GM23338 (cell line): ENCODE data around the gene SMOC2. TPM values are rescaled to one million over a fixed set of nuclear protein-coding genes. Genes with fewer than 3 reads are reported as not detected.

Experiments used
- ATAC-seq: fragments of 200-7000 bp; cut with Tn5 transposase; 3 replicates; pipeline ENCODE4 v1.9.1; 2020
- DNase-seq: peaks from one replicate; pipeline ENCODE4 v3.0.0-alpha.2; 2015; ENCODE audit warnings: low spot score
- H2AFZ ChIP-seq: fragments of 200-600 bp; sonication (generic); 2 replicates; pipeline ENCODE4 v1.8.0; 2016; ENCODE audit warnings: antibody characterized with exemption, mild to moderate bottlenecking, moderate library complexity
- H3F3A ChIP-seq: fragments of 200-600 bp; sonication (generic); replicated peaks from 2 replicates; pipeline ENCODE4 v1.8.0; 2017; ENCODE audit warnings: antibody characterized with exemption, mixed run types, low read depth
- H3K27ac ChIP-seq: fragments of 200-600 bp; sonication (generic); 2 replicates; pipeline ENCODE4 v1.6.1; 2016; ENCODE audit warnings: low read depth
- H3K27me3 ChIP-seq: fragments of 200-600 bp; sonication (generic); 2 replicates; pipeline ENCODE4 v1.8.0; 2016; ENCODE audit warnings: mild to moderate bottlenecking, mixed run types, moderate library complexity; ENCODE audit not compliant: insufficient read depth
- H3K36me3 ChIP-seq: fragments of 200-600 bp; sonication (generic); 2 replicates; pipeline ENCODE4 v1.8.0; 2016; ENCODE audit warnings: mild to moderate bottlenecking; ENCODE audit not compliant: insufficient read depth
- H3K4me1 ChIP-seq: fragments of 200-600 bp; sonication (generic); 2 replicates; pipeline ENCODE4 v1.8.0; 2016; ENCODE audit warnings: mild to moderate bottlenecking, moderate library complexity; ENCODE audit not compliant: insufficient read depth
- H3K4me2 ChIP-seq: fragments of 200-600 bp; sonication (generic); 2 replicates; pipeline ENCODE4 v1.7.1; 2017; ENCODE audit warnings: mixed run types
- H3K4me3 ChIP-seq: fragments of 200-600 bp; sonication (generic); 2 replicates; pipeline ENCODE4 v1.6.1; 2016; ENCODE audit warnings: mixed run types
- H3K79me2 ChIP-seq: fragments of 200-600 bp; sonication (generic); replicated peaks from 2 replicates; pipeline ENCODE4 v1.8.0; 2017; ENCODE audit warnings: mild to moderate bottlenecking; ENCODE audit not compliant: insufficient read depth
- H3K9me2 ChIP-seq: fragments of 200-600 bp; sonication (generic); 2 replicates; pipeline ENCODE4 v1.8.0; 2017; ENCODE audit not compliant: insufficient read depth
- H4K20me1 ChIP-seq: fragments of 200-600 bp; sonication (generic); replicated peaks from 2 replicates; pipeline ENCODE4 v1.8.0; 2017; ENCODE audit warnings: mild to moderate bottlenecking; ENCODE audit not compliant: insufficient read depth
- H3K27ac Mint-ChIP-seq: 2 replicates; pipeline ENCODE4 v1.8.0; 2020; ENCODE audit warnings: inconsistent platforms, mild to moderate bottlenecking, moderate library complexity, mixed read lengths
- H3K27me3 Mint-ChIP-seq: 3 replicates; pipeline ENCODE4 v1.8.0; 2022; ENCODE audit warnings: low read depth, mild to moderate bottlenecking, moderate library complexity, mixed read lengths, inconsistent platforms; ENCODE audit not compliant: insufficient read depth, poor library complexity
- H3K36me3 Mint-ChIP-seq: 3 replicates; pipeline ENCODE4 v1.8.0; 2021; ENCODE audit warnings: low read depth, mild to moderate bottlenecking, inconsistent platforms, moderate library complexity, mixed read lengths
- H3K4me1 Mint-ChIP-seq: 3 replicates; pipeline ENCODE4 v1.8.0; 2020; ENCODE audit warnings: mild to moderate bottlenecking, inconsistent platforms, mixed read lengths
- H3K4me3 Mint-ChIP-seq: 3 replicates; pipeline ENCODE4 v1.8.0; 2021; ENCODE audit warnings: moderate library complexity, mild to moderate bottlenecking, inconsistent platforms, mixed read lengths
- H3K9me3 Mint-ChIP-seq: 3 replicates; pipeline ENCODE4 v1.8.0; 2020; ENCODE audit warnings: moderate library complexity, mild to moderate bottlenecking, inconsistent platforms, mixed read lengths
- CREB1 ChIP-seq: fragments of 250-450 bp; sonication (Bioruptor Pico); IDR thresholded peaks from 2 replicates; pipeline ENCODE4 v1.5.0; 2020; ENCODE audit warnings: low read depth, mild to moderate bottlenecking, moderate library complexity
- JUNB ChIP-seq: IDR thresholded peaks from one replicate; pipeline ENCODE4 v1.6.1; 2016; ENCODE audit warnings: antibody characterized with exemption; ENCODE audit not compliant: unreplicated experiment
- NANOG ChIP-seq: IDR thresholded peaks from 2 replicates; pipeline ENCODE4 v1.6.1; 2016; ENCODE audit warnings: antibody characterized with exemption, borderline replicate concordance
- POLR2AphosphoS5 ChIP-seq: IDR thresholded peaks from 2 replicates; pipeline ENCODE4 v1.6.1; 2016; ENCODE audit warnings: antibody characterized with exemption, low read depth
- REST ChIP-seq: IDR thresholded peaks from one replicate; pipeline ENCODE4 v1.6.1; 2018; ENCODE audit warnings: antibody characterized with exemption; ENCODE audit not compliant: unreplicated experiment
- ZNF114 ChIP-seq: fragments of 250-450 bp; sonication (Bioruptor Pico); IDR thresholded peaks from 2 replicates; pipeline ENCODE4 v1.5.0; 2020; ENCODE audit warnings: mild to moderate bottlenecking, moderate library complexity
- polyA plus RNA-seq: library from polyadenylated mRNA; unstranded; fragments of >200 nt; fragmentation: Nextera tagmentation; extraction: Ambion mirVana; gene quantifications from 2 replicates; pipeline ENCODE4 v1.2.1, GENCODE V29; 2016
- total RNA-seq: library from RNA; depleted of rRNA; stranded (reverse); fragments of >200 nt; shearing (Covaris generic); gene quantifications from 2 replicates; pipeline ENCODE4 v1.2.3, GENCODE V29; 2014
- TF ChIP-seq, protein P1 (sequence below): fragments of 250-450 bp; sonication (Bioruptor Pico); IDR thresholded peaks from 2 replicates; pipeline ENCODE4 v1.5.0; 2020; ENCODE audit warnings: mild to moderate bottlenecking, moderate library complexity

The SMOC2 gene
- total and polyA plus RNA-seq, 2 experiments from 2014 or later: 4.3 to 6.5 TPM

DNA sequence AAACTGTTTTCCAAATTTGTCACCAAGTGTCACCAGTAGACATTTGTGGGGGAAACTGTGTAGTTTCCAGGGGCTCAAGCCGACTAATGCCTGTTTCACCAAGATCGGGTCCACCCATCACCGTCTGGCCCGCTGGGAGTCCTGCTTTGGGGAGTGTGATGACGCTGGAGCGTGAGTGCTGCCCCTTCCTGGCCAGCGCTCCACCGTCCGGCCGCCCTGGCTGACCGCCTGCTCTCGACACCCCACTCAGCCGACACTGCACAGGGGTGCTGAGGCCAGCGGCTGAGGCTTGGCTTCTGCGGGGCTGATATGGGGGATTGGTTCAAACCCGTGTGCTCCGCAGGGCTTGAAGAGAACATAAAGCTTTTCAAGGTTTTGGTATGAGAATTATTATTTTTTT is 160.1 kb downstream of the SMOC2 start:
- Histone ChIP-seq H3K36me3 (no peaks in the 10 kb centered on the region), H3K9me2 (no peaks in the 10 kb centered on the region), H3K27me3 (no peaks in the 10 kb centered on the region), H4K20me1 (no peaks in the 10 kb centered on the region), H3F3A (no peaks in the 10 kb centered on the region), H3K4me2 (no peak overlapping the region), H3K27ac (no peak overlapping the region), H3K79me2 (no peaks in the 10 kb centered on the region), H2AFZ (no peak overlapping the region), H3K4me1 (no peaks in the 10 kb centered on the region; the same call in 1 of the 2 replicates), H3K4me3 (no peak overlapping the region)
- Mint-ChIP-seq H3K27ac (no peak overlapping the region), H3K27me3 (peaks cover 7% of the 10 kb centered on the region), H3K4me1 (peaks cover 16% of the 10 kb centered on the region), H3K36me3 (peaks cover 9% of the 10 kb centered on the region; the same call in 1 of the 3 replicates), H3K4me3 (no peak overlapping the region), H3K9me3 (no peaks in the 10 kb centered on the region; the same call in 1 of the 3 replicates)
- TF ChIP-seq CREB1 (CRISPR knock-in tag) (no peak), REST (no peak), POLR2AphosphoS5 (no peak), NANOG (no peak), ZNF114 (CRISPR knock-in tag) (no peak)
- DNase-seq (no peak), ATAC-seq (no peak)

- Mint-ChIP-seq H3K9me3 (no peaks in the 10 kb centered on the region; the same call in 1 of the 3 replicates), H3K27me3 (peaks cover 7% of the 10 kb centered on the region), H3K4me3 (no peak overlapping the region), H3K27ac (no peak overlapping the region), H3K36me3 (peaks cover 9% of the 10 kb centered on the region; the same call in 1 of the 3 replicates), H3K4me1 (peaks cover 16% of the 10 kb centered on the region)
- no peak overlapping the region for H3K4me3 ChIP-seq
- H3K27ac ChIP-seq: no peak overlapping the region
- no peak for DNase-seq
- no peak overlapping the region for H3K4me2 ChIP-seq
- no peak for ATAC-seq
- H3K9me2 ChIP-seq: no peaks in the 10 kb centered on the region
- H3K27me3 ChIP-seq: no peaks in the 10 kb centered on the region
- no peaks in the 10 kb centered on the region for H3K79me2 ChIP-seq
- TF ChIP-seq CREB1 (CRISPR knock-in tag) (no peak), POLR2AphosphoS5 (no peak), REST (no peak), ZNF114 (CRISPR knock-in tag) (no peak), JUNB (no peak)
- TF ChIP-seq, protein P1, sequence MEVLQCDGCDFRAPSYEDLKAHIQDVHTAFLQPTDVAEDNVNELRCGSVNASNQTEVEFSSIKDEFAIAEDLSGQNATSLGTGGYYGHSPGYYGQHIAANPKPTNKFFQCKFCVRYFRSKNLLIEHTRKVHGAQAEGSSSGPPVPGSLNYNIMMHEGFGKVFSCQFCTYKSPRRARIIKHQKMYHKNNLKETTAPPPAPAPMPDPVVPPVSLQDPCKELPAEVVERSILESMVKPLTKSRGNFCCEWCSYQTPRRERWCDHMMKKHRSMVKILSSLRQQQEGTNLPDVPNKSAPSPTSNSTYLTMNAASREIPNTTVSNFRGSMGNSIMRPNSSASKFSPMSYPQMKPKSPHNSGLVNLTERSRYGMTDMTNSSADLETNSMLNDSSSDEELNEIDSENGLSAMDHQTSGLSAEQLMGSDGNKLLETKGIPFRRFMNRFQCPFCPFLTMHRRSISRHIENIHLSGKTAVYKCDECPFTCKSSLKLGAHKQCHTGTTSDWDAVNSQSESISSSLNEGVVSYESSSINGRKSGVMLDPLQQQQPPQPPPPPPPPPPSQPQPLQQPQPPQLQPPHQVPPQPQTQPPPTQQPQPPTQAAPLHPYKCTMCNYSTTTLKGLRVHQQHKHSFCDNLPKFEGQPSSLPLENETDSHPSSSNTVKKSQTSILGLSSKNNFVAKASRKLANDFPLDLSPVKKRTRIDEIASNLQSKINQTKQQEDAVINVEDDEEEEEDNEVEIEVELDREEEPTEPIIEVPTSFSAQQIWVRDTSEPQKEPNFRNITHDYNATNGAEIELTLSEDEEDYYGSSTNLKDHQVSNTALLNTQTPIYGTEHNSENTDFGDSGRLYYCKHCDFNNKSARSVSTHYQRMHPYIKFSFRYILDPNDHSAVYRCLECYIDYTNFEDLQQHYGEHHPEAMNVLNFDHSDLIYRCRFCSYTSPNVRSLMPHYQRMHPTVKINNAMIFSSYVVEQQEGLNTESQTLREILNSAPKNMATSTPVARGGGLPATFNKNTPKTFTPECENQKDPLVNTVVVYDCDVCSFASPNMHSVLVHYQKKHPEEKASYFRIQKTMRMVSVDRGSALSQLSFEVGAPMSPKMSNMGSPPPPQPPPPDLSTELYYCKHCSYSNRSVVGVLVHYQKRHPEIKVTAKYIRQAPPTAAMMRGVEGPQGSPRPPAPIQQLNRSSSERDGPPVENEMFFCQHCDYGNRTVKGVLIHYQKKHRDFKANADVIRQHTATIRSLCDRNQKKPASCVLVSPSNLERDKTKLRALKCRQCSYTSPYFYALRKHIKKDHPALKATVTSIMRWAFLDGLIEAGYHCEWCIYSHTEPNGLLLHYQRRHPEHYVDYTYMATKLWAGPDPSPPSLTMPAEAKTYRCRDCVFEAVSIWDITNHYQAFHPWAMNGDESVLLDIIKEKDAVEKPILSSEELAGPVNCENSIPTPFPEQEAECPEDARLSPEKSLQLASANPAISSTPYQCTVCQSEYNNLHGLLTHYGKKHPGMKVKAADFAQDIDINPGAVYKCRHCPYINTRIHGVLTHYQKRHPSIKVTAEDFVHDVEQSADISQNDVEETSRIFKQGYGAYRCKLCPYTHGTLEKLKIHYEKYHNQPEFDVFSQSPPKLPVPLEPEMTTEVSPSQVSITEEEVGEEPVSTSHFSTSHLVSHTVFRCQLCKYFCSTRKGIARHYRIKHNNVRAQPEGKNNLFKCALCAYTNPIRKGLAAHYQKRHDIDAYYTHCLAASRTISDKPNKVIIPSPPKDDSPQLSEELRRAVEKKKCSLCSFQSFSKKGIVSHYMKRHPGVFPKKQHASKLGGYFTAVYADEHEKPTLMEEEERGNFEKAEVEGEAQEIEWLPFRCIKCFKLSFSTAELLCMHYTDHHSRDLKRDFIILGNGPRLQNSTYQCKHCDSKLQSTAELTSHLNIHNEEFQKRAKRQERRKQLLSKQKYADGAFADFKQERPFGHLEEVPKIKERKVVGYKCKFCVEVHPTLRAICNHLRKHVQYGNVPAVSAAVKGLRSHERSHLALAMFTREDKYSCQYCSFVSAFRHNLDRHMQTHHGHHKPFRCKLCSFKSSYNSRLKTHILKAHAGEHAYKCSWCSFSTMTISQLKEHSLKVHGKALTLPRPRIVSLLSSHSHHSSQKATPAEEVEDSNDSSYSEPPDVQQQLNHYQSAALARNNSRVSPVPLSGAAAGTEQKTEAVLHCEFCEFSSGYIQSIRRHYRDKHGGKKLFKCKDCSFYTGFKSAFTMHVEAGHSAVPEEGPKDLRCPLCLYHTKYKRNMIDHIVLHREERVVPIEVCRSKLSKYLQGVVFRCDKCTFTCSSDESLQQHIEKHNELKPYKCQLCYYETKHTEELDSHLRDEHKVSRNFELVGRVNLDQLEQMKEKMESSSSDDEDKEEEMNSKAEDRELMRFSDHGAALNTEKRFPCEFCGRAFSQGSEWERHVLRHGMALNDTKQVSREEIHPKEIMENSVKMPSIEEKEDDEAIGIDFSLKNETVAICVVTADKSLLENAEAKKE (CRISPR knock-in tag): no peak
- H3K4me1 ChIP-seq: no peaks in the 10 kb centered on the region; the same call in 1 of the 2 replicates
- no peaks in the 10 kb centered on the region for H3K36me3 ChIP-seq
- H2AFZ ChIP-seq: no peak overlapping the region
- no peaks in the 10 kb centered on the region for H4K20me1 ChIP-seq
- H3F3A ChIP-seq: no peaks in the 10 kb centered on the region
These were observed 160.6 kb downstream of the SMOC2 start for GRCh38 chr6:168601546-168601945.
